SKM-1 (cell line): Measurements from ENCODE around the gene ATG10.
"Not testable (repeated sequence)": the region's sequence is repeated elsewhere in the genome, so short reads cannot be mapped to it uniquely, and the experiment has no call there.

Experiments used
- DNase-seq: peaks from one replicate; lab custom pipeline; 2025; ENCODE audit not compliant: unreplicated experiment; lab: John Stamatoyannopoulos, UW

Gene ATG10

DNA sequence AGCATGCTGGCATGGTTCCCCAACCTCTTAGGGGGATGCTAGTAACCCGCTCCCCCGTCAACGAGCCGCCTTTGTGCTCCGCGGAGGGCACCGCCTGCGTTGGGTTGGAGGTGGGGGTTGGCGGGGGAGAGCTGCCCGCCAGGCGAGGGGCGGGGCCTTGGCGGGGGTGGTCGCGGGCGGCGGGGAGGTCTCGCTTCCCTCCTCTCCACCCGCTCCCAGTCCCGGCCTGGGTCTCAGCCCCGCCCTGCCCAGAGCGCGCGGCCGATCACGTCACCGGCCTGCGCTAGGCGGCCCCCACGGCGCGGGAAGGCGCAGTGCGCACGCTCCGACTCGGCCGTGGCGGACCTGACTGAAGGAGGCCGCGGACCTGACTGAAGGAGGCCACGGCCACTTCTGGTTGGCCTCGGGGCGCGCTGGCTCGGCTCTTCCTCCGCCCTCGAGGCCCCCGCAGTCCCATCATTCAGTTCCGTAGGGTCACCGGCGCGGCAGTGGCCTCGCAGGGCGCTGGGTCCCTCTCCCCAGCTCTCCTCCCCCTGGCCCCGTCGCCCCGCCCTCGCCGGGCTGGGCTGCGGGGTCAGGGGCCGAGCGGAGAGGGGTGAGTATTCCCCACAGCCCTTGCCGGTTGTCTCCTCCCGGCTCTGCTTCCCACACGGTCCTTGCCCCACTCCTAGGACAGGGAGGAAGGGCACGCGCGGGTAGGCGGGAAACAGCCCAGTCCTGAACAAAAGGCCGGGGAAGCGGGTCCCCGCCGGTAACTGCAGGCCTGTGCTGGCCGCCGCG lies at the start of gene ATG10:
ATG10 (plus strand) TSS at position 312 of the 780 bp plus-strand sequence. CDS start 15,548 bp downstream, outside the sequence.
- peak; percentile 54 for DNase-seq

DNA sequence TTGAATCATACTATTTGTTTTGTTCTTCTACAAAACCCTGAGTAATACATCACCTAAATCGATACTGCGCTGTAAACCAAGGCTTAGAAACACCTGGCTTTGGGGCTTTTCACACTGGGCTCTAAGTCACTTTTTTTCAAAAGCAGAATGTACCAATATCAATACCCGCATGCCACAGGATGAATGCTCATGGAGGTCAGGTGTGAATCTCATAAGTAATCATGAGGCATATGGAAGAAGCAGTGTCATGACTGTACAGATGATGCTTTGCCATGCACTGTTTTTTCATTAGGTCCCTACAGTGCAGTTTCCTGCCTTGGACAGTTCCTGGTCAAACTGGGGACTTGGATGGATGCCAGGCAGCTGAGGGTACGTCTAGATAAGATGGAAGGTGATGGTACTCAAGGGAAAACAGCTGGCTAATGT lies 49.0 kb upstream of the ATG10 start:
- DNase-seq = no peak

DNA sequence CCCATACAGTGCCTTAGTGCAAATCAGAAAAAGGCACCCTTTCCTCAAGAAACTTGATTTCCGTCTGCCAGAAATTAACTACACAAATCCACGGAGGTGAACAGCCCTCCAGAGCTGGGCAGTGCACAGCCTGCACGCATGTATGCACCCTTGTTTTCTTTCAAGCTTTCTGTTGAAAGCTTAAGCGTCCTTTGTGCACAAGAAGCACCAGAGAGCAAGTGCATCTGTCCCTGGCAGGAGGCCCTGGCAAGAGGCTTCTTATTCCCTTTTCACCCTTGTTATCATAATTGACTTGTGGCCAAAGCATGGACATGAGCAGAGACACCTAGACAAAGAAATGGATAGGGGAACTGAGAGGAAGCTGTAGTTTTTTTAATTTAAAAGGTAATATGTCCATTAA lies 47.4 kb upstream of the ATG10 start:
- no peak for DNase-seq

DNA sequence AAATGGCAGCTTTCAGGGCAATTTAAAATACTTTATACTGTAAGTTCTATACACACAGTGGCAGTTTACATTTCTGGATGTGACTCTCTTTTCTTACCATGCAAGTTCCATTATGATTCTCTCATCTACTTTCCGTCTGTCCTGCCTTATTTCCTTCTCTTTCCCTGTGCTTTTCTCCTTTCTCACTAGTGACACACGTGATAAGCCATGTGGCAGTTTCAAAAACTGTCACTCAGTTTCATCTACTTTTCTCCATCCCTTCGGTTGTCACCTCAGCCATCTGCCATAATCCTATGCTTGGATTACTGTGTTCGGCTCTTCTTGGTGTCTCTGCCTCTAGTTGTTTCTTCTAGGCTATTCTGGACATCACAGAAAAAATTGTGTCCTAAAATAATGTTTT lies 46.8 kb upstream of the ATG10 start:
- no peak for DNase-seq

DNA sequence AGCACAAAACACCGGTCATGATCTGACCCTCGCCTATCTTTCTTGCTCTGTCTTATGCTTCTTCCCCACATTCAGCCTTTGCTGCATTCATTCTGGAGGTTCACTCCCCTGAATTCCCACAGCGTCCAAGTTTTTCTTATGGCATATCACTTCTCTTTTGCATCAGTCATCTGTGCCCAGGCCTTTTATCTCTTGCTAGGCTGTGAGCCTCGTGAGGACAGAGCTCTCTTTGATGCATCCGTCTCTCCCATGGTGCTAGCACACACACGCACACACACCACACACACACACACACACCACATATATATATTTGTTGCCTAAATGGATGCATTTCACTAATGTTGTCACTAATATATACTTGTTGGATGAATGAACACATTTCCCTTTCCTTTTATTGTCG lies 45.8 kb upstream of the ATG10 start:
- no peak for DNase-seq

DNA sequence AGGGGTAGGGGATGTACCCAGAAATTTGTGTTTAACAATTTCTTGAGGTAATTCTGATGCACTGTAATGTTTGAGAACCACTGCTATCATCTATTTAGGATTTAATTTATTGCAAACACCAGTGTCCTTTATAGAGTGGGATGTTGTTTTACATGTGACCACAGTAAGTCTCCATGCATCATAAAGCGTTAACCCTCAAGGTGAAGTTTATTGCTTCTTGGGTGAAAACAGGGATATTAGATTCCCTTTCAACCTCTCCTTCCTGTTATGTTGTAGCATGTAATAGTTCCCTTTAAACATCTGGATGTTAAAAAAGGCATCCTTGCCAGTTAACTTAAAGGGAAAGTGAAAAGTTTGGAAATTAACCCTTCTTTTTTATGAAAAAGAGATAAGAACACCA lies 35.8 kb upstream of the ATG10 start:
- DNase-seq = no peak

DNA sequence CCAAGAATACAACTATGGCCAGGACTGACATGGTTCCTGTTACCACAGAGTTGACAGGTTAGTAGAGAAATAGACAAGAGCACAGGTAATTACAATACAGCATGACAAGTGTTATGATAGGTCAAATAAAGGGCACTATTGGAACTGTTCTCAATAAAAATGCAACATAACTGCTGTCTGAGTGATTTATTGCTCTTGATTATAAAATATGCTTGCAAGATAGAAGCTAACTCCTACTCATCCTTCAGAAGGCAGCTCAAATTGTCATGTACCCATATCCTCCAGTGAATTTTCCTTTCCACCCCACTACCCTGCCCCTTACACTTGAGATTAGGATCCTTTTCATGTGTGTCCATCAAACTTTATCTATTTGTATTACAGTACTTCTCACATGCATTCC lies 35.1 kb upstream of the ATG10 start:
- DNase-seq = no peak

DNA sequence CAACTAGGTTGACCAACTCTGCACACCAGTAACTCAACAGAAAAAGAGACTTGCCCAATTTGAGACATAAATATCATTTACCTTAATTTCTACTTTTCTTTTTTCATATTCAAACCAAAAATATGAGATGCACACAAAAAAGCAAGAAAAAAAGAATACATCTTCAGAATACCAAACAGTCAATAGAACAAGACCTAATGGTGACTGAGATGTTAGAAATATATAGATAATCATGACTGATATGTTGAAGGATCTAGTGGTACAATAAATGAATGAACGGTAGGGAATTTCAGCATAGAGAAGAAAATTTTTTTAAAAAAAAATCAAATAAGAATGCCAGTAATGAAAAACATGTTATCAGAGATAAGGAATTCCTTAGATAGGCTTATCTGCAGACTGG lies 29.1 kb upstream of the ATG10 start:
- DNase-seq = no peak

DNA sequence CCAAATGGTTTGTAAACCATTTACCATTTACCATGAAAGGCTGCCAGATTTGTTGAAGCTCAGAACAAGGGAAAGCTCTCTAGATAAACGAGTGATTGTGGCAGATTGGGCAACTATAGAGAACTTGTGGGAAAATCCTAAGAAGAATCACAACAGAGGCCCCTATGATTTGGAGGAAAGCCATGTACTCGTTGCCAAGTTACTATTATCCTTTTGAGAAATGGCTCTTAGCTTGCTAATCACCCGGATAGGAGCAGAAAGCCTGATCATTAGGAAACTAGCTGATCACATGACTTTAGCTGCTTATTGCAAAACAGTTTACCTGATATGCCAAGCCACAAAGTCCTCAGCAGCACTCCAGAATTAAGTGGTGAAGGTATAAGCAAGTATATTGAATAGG lies 23.5 kb upstream of the ATG10 start:
- no peak for DNase-seq

DNA sequence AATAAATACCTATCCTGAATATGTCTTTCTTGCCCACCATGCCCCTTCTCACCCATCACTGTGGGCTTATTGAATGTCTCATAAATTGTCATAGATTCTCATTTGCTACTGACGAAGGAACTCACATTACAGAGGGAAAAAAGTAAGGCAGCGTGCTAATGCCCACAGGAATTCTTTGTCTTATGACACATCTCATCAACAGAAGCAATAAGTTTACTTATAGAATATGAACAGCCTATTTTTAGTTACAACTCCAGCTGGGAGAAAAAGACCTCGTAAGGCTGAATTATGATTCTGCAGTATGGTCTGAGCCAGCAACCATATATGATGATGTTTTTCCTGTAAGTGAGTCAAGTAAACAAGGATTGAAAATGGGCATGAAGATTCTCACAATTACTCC lies 22.4 kb upstream of the ATG10 start:
- no peak for DNase-seq

DNA sequence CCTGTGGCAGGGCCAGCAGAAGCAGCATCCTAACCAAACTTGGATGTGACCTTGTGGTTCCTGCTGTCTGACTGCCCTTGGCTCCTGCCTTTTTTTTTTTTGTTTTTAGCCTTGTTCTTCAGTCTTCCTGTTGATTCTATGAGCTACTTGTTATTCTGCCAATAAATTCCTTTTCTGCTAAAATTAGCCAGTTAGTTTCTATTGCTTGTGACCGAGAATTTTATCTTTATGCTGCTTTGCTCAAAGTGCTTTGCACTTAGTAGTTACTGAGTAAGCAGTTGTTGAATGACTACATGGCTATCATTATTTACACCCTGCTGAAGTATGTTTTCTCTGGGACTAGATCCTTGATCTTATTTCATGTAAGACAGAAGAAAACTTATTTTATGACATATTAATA lies 20.8 kb upstream of the ATG10 start:
- no peak for DNase-seq

DNA sequence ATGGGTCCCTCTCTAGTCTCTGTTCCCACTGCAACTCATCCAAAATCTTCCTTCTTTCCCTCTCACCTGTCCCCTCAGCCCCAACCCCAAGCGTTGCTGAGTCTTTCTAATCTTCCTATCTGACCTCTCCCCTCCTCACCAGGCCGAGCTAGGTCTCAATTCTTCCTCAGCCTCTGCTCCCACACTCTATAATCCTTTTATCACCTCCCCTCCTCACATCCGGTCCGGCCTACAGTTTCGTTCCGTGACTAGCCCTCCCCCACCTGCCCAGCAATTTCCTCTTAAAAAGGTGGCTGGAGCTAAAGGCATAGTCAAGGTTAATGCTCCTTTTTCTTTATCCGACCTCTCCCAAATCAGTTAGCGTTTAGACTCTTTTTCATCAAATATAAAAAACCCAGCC lies 17.0 kb upstream of the ATG10 start:
- DNase-seq = not testable (repeated sequence)

DNA sequence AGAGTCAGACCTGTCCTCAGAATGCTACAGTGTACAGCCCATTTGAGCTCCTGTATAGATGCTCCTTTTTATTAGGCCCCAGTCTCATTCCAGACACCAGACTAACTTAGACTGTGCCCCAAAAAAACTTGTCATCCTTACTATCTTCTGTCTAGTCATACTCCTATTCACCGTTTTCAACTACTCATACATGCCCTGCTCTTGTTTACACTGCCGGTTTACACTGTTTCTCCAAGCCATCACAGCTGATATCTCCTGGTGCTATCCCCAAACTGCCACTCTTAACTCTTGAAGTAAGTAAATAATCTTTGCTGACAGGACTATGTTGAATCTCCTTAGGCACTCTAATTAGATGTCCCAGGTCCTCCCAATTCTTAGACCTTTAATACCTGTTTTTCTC lies 13.7 kb upstream of the ATG10 start:
- not testable (repeated sequence) for DNase-seq

DNA sequence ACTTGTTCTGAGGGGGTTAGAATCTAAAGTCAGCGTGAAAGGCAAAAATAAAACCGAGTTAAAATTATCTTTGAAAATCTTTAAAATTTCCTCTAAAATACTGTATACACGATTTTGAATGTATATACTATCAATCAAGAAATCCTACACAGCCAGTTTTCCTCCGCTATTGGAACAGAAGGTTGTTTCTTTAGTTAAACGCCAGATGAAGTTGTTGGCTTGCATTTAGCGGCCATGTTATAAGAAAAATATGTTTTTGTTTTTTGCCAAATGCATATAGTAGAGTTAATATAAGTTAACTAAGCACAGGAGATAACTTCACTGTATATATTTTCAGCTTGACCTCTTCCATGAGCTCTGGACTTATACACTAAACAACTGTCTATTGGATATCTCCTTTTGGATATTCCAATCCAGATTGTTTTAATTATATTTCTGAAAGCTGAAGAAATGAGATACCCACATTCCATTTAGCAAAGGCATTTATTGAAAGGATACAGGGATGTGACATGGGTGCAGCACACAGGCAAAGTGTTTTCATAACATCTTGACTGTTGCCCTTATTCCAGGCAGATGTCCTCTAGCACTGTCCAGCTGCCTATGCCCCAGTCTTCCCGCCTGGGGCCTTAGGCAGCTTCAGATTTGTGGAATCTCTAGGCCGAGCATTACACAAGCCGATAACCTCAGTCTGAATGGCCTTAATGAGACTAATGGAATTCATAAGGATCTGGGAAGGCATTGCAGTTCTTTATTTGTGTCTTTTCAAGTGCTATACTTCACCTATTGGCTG lies 10.0 kb upstream of the ATG10 start:
- DNase-seq = no peak

DNA sequence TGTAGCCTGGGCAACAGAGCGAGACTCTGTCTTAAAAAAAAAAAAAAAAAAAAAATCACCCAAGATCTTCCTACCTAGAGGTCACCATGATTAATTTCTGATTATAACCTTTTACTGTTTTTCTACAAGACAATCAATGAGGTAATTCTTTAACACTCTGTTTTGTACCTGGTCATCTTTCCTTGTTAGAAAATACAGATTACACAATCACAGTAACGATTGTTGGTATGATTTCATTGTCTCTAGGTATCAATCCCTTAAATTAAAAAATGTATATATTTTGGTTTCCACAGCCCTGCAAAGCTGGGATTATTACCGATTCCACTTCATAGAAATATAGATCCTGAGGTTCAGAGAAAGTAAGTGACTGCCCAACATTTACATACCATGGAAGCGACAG lies 8.3 kb upstream of the ATG10 start:
- no peak for DNase-seq

DNA sequence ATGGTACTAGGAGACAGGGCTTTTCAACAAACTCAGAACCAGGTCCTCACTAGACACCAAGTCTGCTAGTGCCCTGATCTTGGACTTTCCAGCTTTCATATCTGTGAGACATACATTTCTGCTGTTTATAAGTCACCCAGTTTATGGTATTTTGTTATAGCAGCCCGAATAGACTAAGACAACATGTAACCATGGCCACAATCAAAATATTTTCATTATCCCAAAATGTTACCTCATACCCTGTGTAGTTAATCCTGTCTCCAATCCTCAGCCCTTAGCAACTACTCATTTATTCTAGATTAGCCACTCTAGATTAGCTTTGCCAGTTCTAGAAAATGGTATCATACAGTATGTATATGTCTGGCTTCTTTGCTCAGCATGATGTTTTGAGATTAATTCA lies 6.3 kb upstream of the ATG10 start:
- no peak for DNase-seq

DNA sequence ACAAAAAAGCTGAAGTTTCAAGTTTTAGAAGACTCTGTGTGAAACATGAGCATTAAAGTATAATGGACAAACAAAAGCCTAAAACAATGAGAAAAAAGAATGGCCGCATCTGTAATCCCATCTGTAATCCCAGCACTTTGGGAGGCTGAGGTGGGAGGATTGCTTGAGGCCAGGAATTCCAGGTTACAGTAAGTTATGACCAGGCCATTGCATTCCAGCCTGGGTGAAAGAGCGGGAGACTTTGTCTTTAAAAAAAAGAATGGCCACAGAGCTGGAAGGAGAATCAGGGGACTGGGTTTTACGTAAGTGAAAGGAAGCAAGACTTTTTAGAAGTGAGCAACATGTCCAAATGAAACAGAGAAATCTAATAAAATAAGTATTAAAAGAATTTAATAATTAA lies 2.6 kb upstream of the ATG10 start:
- no peak for DNase-seq

DNA sequence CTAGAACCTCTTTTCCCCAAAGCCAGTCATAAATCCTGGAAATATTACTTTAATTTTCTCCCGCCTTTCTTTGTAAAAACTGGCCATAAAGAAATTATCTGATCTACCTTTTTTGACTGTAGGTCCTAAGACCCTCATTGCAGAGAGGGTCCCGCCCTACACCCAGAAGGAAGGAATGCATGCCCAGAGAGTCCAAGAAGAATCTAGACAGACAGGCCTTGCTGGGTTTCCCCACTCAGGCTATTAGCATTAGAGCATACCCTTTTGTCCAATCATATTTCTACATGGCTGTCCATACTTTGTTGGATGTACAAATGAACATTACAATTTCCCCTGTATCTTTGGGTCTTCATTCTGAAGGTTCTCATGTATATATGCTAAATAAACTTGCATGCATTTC lies 1.9 kb upstream of the ATG10 start:
- DNase-seq = no peak

DNA sequence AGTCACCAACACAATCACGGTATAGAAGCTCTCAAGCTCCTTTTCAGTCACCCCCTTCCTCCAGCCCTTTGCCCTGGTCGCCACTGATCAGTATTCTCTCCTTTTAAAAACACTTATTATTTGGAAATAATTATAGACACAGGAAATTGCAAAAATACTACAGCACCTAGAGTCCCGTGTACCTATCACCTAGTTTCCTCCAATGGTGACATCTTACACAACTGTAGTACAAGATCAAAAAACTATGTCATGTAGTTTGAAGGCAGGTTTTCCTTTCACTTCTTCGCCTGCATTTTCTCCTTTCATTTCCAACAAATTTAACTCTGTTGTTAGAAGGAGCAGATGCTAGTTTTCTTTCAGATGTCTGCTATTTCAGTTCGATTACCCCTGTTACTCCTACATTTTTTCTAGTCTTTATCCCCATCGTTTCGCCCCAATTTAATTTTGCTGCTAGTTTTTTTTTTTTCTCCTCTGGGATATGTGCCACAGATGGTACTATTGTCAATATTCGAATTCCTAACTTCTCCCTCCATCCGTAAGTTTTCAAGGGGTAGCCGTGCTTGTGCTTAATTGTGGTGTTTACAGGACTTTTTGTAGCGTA lies 612 bp upstream of the ATG10 start:
- DNase-seq = peak; percentile 30

DNA sequence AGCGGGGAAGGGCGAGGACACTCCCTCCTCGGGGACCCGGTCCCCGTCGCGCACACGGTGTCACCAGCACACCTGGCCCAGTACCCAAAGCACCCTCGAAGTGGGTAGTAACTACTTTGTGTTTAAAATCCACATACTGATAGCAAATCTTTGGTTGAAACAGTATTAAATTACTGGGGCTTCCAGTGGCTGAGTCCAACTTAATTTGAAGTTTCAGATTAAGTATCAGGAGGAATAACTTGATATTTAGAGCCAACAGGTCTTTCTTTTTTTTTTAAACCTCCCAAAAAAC lies 615 bp downstream of the ATG10 start:
- DNase-seq = no peak

DNA sequence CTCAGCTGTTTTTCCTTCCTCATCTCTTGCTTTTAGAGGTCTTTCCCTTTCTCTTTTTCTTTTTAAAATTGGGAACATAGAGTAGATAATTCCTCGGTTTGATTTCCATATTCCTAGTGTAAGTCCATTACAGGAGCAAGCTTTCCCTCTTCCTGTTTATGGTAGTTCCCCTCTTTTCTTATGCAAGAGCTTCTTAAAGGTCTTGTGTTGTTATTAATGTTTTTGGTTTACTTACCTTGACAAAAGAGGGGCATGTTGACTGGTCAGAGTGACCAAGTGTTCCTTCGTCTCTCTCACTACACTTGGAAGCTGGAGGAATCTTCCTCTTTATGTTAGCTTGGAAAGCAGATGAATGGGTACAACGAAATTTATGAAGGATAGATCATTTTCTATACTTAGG lies 8.3 kb downstream of the ATG10 start:
- DNase-seq = no peak

DNA sequence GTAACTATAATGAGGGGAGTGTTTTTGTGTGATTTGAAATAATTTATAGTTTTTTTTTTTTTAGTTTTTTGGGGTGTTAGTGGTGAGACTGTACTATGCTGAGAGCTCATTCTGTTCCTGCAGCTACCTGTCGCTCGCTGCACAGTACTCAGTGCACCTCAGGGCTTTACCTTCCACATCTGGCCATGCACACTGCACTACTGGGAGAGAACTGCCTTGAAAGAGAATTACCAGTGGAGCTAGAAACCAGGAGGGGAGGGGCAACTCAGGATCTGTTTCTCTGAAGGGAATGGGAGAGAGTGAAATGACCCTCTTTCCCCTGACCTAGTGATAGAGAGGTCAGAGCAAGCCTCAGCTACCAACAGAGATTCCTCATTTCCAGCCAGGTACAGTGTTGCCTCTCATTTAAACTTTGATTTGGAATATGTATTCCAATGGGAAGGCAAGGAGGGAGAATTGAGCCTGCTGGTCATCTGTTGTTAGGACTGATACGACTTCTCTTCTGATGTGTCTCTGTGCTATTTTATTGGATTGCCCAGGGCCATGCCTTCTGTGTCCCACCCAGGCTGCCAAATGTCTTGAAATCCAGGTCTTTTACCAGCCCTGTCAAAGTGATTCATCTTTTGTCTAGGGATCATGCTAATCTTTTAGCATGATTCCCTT lies 8.9 kb downstream of the ATG10 start:
- no peak for DNase-seq
